Neuron (in vitro differentiated cells): ENCODE results near the gene DYRK1A.
"Not testable (repeated sequence)": the region's sequence is repeated elsewhere in the genome, so short reads cannot be mapped to it uniquely, and the experiment has no call there.

ENCODE experiments used
- H2AFZ ChIP-seq: one replicate; pipeline ENCODE4 v1.6.1; 2013; ENCODE audit warnings: low read depth, mild to moderate bottlenecking, inconsistent platforms, low read length, moderate library complexity
- H3K27me3 ChIP-seq: one replicate; pipeline ENCODE4 v1.6.1; 2013; ENCODE audit warnings: low read length; ENCODE audit not compliant: insufficient read depth
- H3K36me3 ChIP-seq: one replicate; pipeline ENCODE4 v1.6.1; 2013; ENCODE audit warnings: low read length; ENCODE audit not compliant: insufficient read depth
- H3K4me1 ChIP-seq: one replicate; pipeline ENCODE4 v1.6.1; 2013; ENCODE audit warnings: low read length; ENCODE audit not compliant: insufficient read depth
- H3K4me3 ChIP-seq: 2 replicates; pipeline ENCODE4 v1.5.1; 2013; ENCODE audit warnings: mild to moderate bottlenecking, low read length, moderate library complexity
- H3K9me3 ChIP-seq: one replicate; pipeline ENCODE4 v1.6.1; 2013; ENCODE audit warnings: low read length

The DYRK1A gene

DNA sequence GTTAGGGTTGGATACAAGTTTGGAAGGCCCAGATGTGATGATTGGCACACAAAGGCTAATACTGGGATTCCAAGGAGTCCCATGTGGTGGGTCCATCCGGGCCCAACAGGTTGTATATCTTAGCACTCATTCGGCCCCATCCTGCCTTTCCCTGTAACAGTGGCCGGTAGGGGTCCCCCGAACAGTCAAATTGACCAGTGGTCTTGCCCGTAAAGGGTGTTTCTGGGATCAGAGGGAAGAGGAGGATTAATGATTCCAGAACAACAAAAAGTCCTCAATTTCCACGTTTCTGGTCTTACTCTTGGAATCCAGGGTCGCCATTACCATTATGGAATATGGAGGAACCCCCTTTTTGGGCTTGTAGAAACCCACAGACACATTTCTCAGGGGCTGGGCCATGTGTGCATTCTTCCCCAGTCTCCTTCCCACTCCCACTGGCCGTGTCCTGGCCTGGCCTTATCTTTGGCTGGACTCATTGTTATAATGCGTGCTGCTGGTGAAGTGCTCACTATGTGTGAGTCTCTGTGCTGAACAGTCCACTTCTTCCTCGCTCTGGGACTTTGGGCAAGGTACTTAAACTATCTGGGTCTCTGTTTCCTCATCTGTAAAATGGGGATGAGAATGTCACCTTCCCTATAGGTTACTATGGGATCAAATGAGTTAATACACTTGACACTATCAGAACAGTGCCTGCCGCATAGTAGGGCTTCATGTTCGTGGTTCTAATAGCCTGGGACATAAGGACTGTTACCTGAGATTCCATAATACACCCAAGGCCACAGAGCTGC, 161.8 kb downstream of the DYRK1A start:
- Histone ChIP-seq H3K4me1 (peaks cover 5% of the 10 kb centered on the region), H3K27me3 (no peaks in the 10 kb centered on the region), H3K9me3 (no peaks in the 10 kb centered on the region), H2AFZ (no peak overlapping the region), H3K36me3 (no peaks in the 10 kb centered on the region), H3K4me3 (no peak overlapping the region)

DNA sequence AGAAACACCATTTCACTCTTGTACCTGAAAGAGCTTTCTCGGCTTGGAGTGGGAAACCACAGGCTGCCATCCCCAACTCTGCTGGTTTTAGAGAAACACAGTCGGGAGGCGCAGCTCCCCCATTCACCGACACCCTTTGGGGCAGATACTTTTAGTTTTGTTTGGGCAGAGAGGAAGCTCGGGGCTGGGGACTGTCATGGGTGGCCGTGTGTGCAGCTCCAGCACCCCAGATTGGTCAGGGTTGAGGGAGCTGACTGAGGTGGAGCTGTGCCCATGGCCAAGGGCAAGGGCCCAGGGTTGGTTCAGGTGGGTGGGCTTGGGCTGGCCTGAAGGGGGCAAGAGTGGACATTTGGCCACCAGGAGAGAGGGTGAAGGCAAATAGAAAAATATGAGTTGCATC, 163.1 kb downstream of the DYRK1A start:
- H3K9me3 ChIP-seq = peaks cover 2% of the 10 kb centered on the region
- peaks cover 5% of the 10 kb centered on the region for H3K4me1 ChIP-seq
- no peak overlapping the region for H2AFZ ChIP-seq
- no peaks in the 10 kb centered on the region for H3K36me3 ChIP-seq
- H3K27me3 ChIP-seq = no peaks in the 10 kb centered on the region
- no peak overlapping the region for H3K4me3 ChIP-seq

GRCh38 chr21:37530901-37531351, 164.4 kb downstream of the DYRK1A start:
- Histone ChIP-seq H3K27me3 (no peaks in the 10 kb centered on the region), H3K4me1 (peaks cover 5% of the 10 kb centered on the region), H2AFZ (no peak overlapping the region), H3K4me3 (no peak overlapping the region), H3K36me3 (no peaks in the 10 kb centered on the region), H3K9me3 (peaks cover 3% of the 10 kb centered on the region)

- Histone ChIP-seq H3K9me3 (peaks cover 4% of the 10 kb centered on the region), H2AFZ (no peak overlapping the region), H3K4me1 (peaks cover 5% of the 10 kb centered on the region), H3K27me3 (no peaks in the 10 kb centered on the region), H3K4me3 (no peak overlapping the region), H3K36me3 (no peaks in the 10 kb centered on the region)
Observed at GRCh38 chr21:37531431-37531932, 164.9 kb downstream of the DYRK1A start.

DNA sequence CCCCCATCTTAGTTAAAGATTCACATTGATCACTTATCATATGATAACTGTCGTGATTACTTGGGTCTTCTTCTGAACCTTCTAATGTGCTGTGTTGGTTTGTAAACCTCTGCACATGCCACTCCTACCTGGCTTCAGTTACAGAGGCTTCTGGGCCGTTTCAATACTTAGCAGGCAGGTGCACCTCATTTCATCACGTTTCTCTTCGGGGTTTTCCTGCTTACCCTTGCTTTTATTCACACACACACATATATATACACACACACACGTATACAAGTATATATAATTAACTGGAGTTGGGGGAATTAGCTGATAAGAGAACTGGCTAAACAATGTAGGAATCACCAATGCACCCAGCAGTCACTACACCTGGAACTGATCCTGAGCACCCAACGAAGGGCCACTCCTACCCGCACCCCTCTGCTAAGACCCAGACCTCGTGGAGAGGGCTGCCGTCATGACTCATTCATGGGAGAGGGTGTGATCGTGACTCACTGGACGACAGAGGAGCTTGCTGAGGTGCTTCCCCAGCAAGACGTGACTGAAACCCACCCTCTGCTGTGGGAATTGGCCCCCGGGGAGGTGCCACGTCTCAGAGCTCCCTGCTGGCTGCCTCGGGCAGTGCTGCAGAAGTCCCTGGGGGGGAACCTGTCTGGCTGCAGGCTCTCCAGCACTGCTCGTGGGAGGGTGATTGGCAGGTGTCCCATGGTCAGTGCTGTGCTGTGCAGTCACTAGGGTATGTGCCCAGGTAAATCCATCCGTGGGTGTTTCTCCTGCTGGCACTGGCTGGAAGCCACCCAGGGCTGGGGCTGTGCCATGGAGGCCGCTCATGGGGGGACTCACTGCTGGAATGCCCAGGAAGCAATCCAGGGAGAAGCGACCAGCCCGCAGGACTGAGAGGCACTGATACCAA, 166.6 kb downstream of the DYRK1A start:
- H3K36me3 ChIP-seq = no peaks in the 10 kb centered on the region
- H3K4me3 ChIP-seq = no peak overlapping the region
- H3K9me3 ChIP-seq = peaks cover 4% of the 10 kb centered on the region
- H3K27me3 ChIP-seq = no peaks in the 10 kb centered on the region
- H3K4me1 ChIP-seq = no peaks in the 10 kb centered on the region
- no peak overlapping the region for H2AFZ ChIP-seq

DNA sequence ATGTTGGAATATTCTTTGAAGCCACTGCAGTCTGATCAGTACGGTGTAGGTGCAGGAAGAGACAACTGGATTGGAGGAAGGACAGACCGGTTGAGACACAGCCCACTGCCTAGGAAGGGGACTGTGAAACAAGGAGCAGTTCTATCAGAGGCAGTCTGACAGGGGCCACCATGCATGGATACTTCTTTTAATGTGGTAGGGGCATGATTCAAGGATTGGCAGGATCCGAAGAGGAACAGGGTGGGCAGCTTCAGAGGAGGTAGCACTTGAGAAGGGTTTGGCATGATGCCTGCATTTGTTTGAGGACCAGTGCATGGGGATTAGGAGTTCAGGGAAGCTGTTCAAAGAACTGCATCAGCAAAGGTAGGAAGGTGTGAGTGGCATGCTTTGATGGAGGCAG, 167.9 kb downstream of the DYRK1A start:
- Histone ChIP-seq H3K36me3 (no peaks in the 10 kb centered on the region), H2AFZ (no peak overlapping the region), H3K4me3 (no peak overlapping the region), H3K4me1 (no peaks in the 10 kb centered on the region), H3K27me3 (no peaks in the 10 kb centered on the region), H3K9me3 (peaks cover 5% of the 10 kb centered on the region)

DNA sequence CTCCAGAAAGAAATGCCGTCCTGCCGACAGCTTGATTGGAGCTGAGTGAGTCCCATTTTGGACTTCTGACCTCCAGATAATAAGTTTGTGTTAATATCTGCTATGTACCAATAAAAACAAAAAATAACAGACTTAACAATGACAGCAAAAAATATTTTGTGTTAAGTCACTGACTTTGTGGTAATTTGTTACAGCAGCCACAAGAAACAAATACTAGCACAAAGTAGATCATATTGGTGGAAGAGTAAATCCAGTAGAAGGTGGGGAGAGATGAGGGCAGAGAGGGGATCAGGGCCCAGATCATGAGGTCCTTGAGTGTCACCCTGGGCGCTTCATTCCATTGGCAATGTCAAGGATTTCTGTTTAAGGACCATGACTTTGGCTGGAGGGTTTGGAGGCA, 168.6 kb downstream of the DYRK1A start:
- Histone ChIP-seq H3K4me3 (no peak overlapping the region), H3K36me3 (no peaks in the 10 kb centered on the region), H3K9me3 (peaks cover 6% of the 10 kb centered on the region), H3K4me1 (no peaks in the 10 kb centered on the region), H3K27me3 (no peaks in the 10 kb centered on the region), H2AFZ (no peak overlapping the region)

DNA sequence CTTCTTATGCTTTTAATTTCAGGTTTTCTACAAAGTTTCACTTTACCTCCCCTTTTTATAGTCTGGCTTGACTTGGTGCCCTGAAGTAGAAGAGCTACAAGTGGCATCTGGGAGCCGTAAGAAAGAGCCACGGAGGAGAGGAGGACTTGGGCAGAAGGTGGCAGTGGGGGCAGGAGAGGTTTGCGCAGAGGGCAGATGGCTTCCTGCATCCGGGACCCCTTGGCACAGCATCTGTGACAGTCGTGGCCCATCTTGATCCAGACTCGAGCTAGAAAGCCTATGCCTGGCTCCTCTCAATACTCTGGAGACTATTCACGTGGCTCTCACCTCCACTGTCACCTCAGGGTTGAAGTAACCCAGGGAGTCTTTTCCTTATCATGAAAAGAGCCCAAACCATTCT, 169.1 kb downstream of the DYRK1A start:
- Histone ChIP-seq H3K9me3 (peaks cover 6% of the 10 kb centered on the region), H3K36me3 (no peaks in the 10 kb centered on the region), H3K4me3 (no peak overlapping the region), H2AFZ (no peak overlapping the region), H3K27me3 (no peaks in the 10 kb centered on the region), H3K4me1 (no peaks in the 10 kb centered on the region)

GRCh38 chr21:37536616-37537278, 170.2 kb downstream of the DYRK1A start:
- no peak overlapping the region for H2AFZ ChIP-seq

GRCh38 chr21:37537391-37537996, 170.9 kb downstream of the DYRK1A start:
- no peaks in the 10 kb centered on the region for H3K4me1 ChIP-seq
- peaks cover 6% of the 10 kb centered on the region for H3K9me3 ChIP-seq
- H3K27me3 ChIP-seq = no peaks in the 10 kb centered on the region
- H3K4me3 ChIP-seq = no peak overlapping the region
- no peaks in the 10 kb centered on the region for H3K36me3 ChIP-seq
- no peak overlapping the region for H2AFZ ChIP-seq

More at GRCh38 chr21:37536616-37537278, 170.2 kb downstream of the DYRK1A start:
- Histone ChIP-seq H3K36me3 (no peaks in the 10 kb centered on the region), H3K4me3 (no peak overlapping the region), H3K9me3 (peaks cover 6% of the 10 kb centered on the region), H3K27me3 (no peaks in the 10 kb centered on the region), H3K4me1 (no peaks in the 10 kb centered on the region)

DNA sequence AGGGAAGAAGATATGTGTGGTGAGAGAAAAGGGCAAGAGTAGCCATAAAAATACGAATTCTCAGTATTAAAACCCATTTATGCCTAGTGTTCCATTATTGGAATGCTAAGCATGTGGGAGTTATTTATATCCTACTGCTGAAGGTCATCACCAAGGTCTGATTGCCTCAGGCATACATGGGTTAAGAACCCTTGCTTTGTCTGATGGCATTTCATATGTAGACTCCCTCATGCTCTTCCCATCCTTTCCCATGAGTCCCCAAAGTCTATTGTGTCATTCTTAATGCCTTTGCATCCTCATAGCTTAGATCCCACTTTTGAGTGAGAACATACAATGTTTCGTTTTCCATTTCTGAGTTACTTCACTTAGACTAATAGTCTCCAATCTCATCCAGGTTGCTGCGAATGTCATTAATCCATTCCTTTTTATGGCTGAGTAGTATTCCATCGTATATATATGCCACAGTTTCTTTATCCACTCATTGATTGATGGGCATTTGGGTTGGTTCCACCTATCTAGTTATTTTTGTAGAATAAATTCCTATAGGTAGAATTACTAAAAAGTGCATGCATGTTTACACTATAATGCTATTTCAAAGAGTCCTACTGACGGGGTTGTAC, 172.5 kb downstream of the DYRK1A start:
- Histone ChIP-seq H3K4me1 (no peaks in the 10 kb centered on the region), H2AFZ (no peak overlapping the region), H3K9me3 (peaks cover 6% of the 10 kb centered on the region), H3K27me3 (no peaks in the 10 kb centered on the region), H3K36me3 (no peaks in the 10 kb centered on the region), H3K4me3 (no peak overlapping the region)

DNA sequence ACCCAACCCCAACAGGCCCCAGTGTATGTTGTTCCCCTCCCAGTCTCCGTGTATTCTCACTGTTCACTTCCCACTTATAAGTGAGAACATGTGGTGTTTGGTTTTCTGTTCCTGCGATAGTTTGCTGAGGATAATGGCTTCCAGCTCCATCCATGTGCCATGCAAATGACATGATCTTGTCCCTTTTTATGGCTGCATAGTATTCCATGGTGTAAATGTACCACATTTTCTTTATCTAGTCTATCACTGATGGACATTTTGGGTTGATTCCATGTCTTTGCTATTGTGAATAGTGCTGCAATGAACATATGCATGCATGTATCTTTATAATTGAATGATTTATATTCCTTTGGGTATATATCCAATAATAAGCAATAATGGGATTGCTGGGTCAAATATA, 174.6 kb downstream of the DYRK1A start:
- not testable (repeated sequence) for H3K4me3 ChIP-seq, H3K27me3 ChIP-seq, H2AFZ ChIP-seq, H3K4me1 ChIP-seq, H3K36me3 ChIP-seq, H3K9me3 ChIP-seq
